HepG2 (cell line): ENCODE data around the gene RAB3D. TPM values are rescaled to one million over a fixed set of nuclear protein-coding genes. Genes with fewer than 3 reads are reported as not detected.

ENCODE experiments used
- ADNP ChIP-seq: sonication (generic); formaldehyde crosslinking; IDR thresholded peaks from 2 replicates; pipeline ENCODE4 v1.4.0; 2020; ENCODE audit warnings: missing genetic modification reagents
- ATF1 ChIP-seq: IDR thresholded peaks from 2 replicates; pipeline ENCODE4 v1.6.1; 2016; ENCODE audit warnings: mild to moderate bottlenecking, control low read depth
- CERS6 ChIP-seq: sonication (generic); formaldehyde crosslinking; IDR thresholded peaks from 2 replicates; pipeline ENCODE4 v1.5.0; 2020; ENCODE audit warnings: missing genetic modification reagents
- EP300 ChIP-seq, 3 experiments: sonication (generic) in 1 of 3; formaldehyde crosslinking in 1 of 3; IDR thresholded peaks; 2 replicates each; pipeline versions ENCODE4 v1.5.1 to v1.6.1; 2011 to 2020; ENCODE audit warnings: low read depth in 2 of 3, low read length in 2 of 3, borderline replicate concordance in 1 of 3, improper control_type of control experiment in 1 of 3, mild to moderate bottlenecking in 1 of 3, missing genetic modification reagents in 1 of 3, moderate library complexity in 1 of 3
- FOXK1 ChIP-seq: sonication (generic); formaldehyde crosslinking; IDR thresholded peaks from 2 replicates; pipeline ENCODE4 v1.4.0; 2020; ENCODE audit warnings: low read depth, missing genetic modification reagents, borderline replicate concordance
- HOXA3 ChIP-seq: sonication (generic); formaldehyde crosslinking; IDR thresholded peaks from 2 replicates; pipeline ENCODE4 v1.5.0; 2020; ENCODE audit warnings: missing genetic modification reagents
- ISX ChIP-seq: sonication (generic); formaldehyde crosslinking; conservative IDR thresholded peaks from 2 replicates; pipeline ENCODE4 v1.5.0; 2020; ENCODE audit warnings: missing genetic modification reagents
- KIAA2018 ChIP-seq: sonication (generic); formaldehyde crosslinking; IDR thresholded peaks from 2 replicates; pipeline ENCODE4 v1.5.0; 2020; ENCODE audit warnings: mild to moderate bottlenecking, missing genetic modification reagents, borderline replicate concordance
- PRPF4 ChIP-seq: fragments of 200-400 bp; formaldehyde crosslinking; IDR thresholded peaks from 2 replicates; pipeline ENCODE4 v1.6.1; 2016; ENCODE audit warnings: low read length, low read depth; ENCODE audit not compliant: poor library complexity, severe bottlenecking
- SATB2 ChIP-seq: sonication (generic); formaldehyde crosslinking; IDR thresholded peaks from 2 replicates; pipeline ENCODE4 v1.5.0; 2020; ENCODE audit warnings: missing genetic modification reagents
- SSRP1 ChIP-seq: IDR thresholded peaks from 2 replicates; pipeline ENCODE4 v1.6.1; 2016; ENCODE audit warnings: control low read depth
- TSC22D2 ChIP-seq: sonication (generic); formaldehyde crosslinking; IDR thresholded peaks from 2 replicates; pipeline ENCODE4 v1.5.1; 2020; ENCODE audit warnings: missing genetic modification reagents, mild to moderate bottlenecking, borderline replicate concordance
- ZBTB26 ChIP-seq: IDR thresholded peaks from 2 replicates; pipeline ENCODE4 v1.6.1; 2016; ENCODE audit warnings: missing compliant biosample characterization, missing genetic modification reagents, borderline replicate concordance
- ZBTB8A ChIP-seq: sonication (generic); formaldehyde crosslinking; IDR thresholded peaks from 2 replicates; pipeline ENCODE4 v1.4.0; 2020; ENCODE audit warnings: mild to moderate bottlenecking, low read depth, missing genetic modification reagents, borderline replicate concordance
- ZNF512 ChIP-seq: sonication (generic); formaldehyde crosslinking; IDR thresholded peaks from 2 replicates; pipeline ENCODE4 v1.4.0; 2020; ENCODE audit warnings: mild to moderate bottlenecking, missing genetic modification reagents
- ZNF567 ChIP-seq: sonication (generic); formaldehyde crosslinking; IDR thresholded peaks from 2 replicates; pipeline ENCODE4 v1.8.1; 2023; ENCODE audit warnings: mild to moderate bottlenecking, missing genetic modification reagents, borderline replicate concordance
- ZNF841 ChIP-seq: sonication (generic); formaldehyde crosslinking; IDR thresholded peaks from 2 replicates; pipeline ENCODE4 v1.8.1; 2023; ENCODE audit warnings: missing genetic modification reagents, borderline replicate concordance
- polyA plus RNA-seq, 8 experiments: library from polyadenylated mRNA; depleted of rRNA in 3 of 8; stranded (reverse) in 7 of 8; unstranded in 1 of 8; fragments of >200 nt; fragmentation: Illumina TruSeq in 4 of 8; extraction: Trizol in 4 of 8; gene quantifications; 2 replicates each; pipeline versions ENCODE4 v1.2.1 to v1.2.3, GENCODE V29; 2011 to 2016; ENCODE audit warnings: low read depth in 4 of 8, missing spikeins in 1 of 8, mixed read lengths in 1 of 8; ENCODE audit not compliant: insufficient read depth in 1 of 8
- total RNA-seq, 5 experiments: library from RNA; depleted of rRNA; stranded (reverse); fragments of >200 nt; fragmentation: Illumina TruSeq; extraction: Trizol; gene quantifications; 2 replicates each; pipeline ENCODE4 v1.2.3, GENCODE V29; 2016; ENCODE audit warnings: low read depth in 1 of 5

Gene RAB3D
- total and polyA plus RNA-seq, 2 of the 13 experiments (the other 11 are each of a cell fraction or from before 2014, with no cell fraction given), result 2.0 to 16.1 TPM

GRCh38 chr19:11374433-11375142 lies 35.1 kb upstream of the RAB3D start, which contains the start of gene SWSAP1 (continued):
- no peak for TF ChIP-seq ZNF567 (CRISPR knock-in tag)
- no peak for TF ChIP-seq ZBTB26 (CRISPR knock-in tag)
- TF ChIP-seq FOXK1, result peak; percentile 74; the same call in 1 of the 2 replicates
- no peak for TF ChIP-seq CERS6 (CRISPR knock-in tag)
- no peak for TF ChIP-seq ZNF512 (CRISPR knock-in tag)
- TF ChIP-seq ZBTB8A (CRISPR knock-in tag), result no peak
- TF ChIP-seq HOXA3, result peak; percentile 63
- no peak; the same call in 1 of the 2 replicates for TF ChIP-seq TSC22D2 (CRISPR knock-in tag)
- TF ChIP-seq KIAA2018, result no peak
- TF ChIP-seq ATF1 (CRISPR knock-in tag), result peak; percentile 86
- no peak for TF ChIP-seq ZNF841 (CRISPR knock-in tag)
- TF ChIP-seq SSRP1 (CRISPR knock-in tag), result no peak
- TF ChIP-seq SATB2 (CRISPR knock-in tag), result no peak
- TF ChIP-seq ISX (CRISPR knock-in tag), result no peak
- no peak for TF ChIP-seq PRPF4
- no peak for TF ChIP-seq ADNP
- TF ChIP-seq EP300 (IDR thresholded peaks at IDR 0.05; ENCODE audit: low read depth in 2 of 2, low read length in 2 of 2), result no peak
- no peak; the same call in 1 of the 2 replicates for TF ChIP-seq EP300 (CRISPR knock-in tag; IDR thresholded peaks at IDR 0.05; ENCODE audit: borderline replicate concordance)
